K562 (cell line): ENCODE measurements around the gene CCT7. TPM values are rescaled to one million over a fixed set of nuclear protein-coding genes. Genes with fewer than 3 reads are reported as not detected.

Experiments
- ATAC-seq: fragments of 200-7000 bp; cut with Tn5 transposase; 3 replicates; pipeline ENCODE4 v1.9.1; 2020; ENCODE audit warnings: moderate library complexity
- BruUV-seq: library from RNA; stranded (reverse); fragments of 400-500 nt; replicated peaks from 2 replicates; lab custom pipeline; 2021; lab: Mats Ljungman, UMichigan
- CTCF ChIA-PET: fragments of 300-600 bp; formaldehyde crosslinking; extraction: SDS; loops from one replicate; lab custom pipeline; 2021; ENCODE audit warnings: low intra/inter-chr PET ratio; lab: Yijun Ruan, JAX
- POLR2A ChIA-PET: fragments of 300-600, 350-650 bp; sonication (Branson Sonifier 250); formaldehyde crosslinking; extraction: SDS; loops from one replicate; lab custom pipeline; 2021; ENCODE audit warnings: antibody characterized with exemption, inconsistent platforms; lab: Yijun Ruan, JAX
- DNase-seq, 4 experiments: peaks; one replicate each; pipeline versions ENCODE4 v3.0.0 to v3.0.0-alpha.2; 2011 to 2018; ENCODE audit warnings: low spot score in 3 of 4, mixed read lengths in 3 of 4; ENCODE audit errors: extremely low read depth in 1 of 4
- FAIRE-seq: peaks from 2 replicates; lab custom pipeline; 2011; peaks lifted over from hg19 to GRCh38; lab: Jason Lieb, UNC
- H2AFZ ChIP-seq: 2 replicates; pipeline ENCODE4 v1.6.0; 2011; ENCODE audit warnings: low read depth, low read length, control low read depth, inconsistent platforms
- H3K27ac ChIP-seq: fragments of 200-600 bp; 3 replicates; pipeline ENCODE4 v1.8.0; 2011; ENCODE audit warnings: low read depth, mild to moderate bottlenecking, control low read depth, inconsistent platforms, low read length, moderate library complexity, mixed read lengths; ENCODE audit errors: extremely low read depth
- H3K27me3 ChIP-seq, 2 experiments: fragments of 300-600 bp in 1 of 2; 2 replicates in 1 of 2; 3 replicates in 1 of 2; pipeline versions ENCODE4 v1.6.0 to v1.8.0; 2011; ENCODE audit warnings: inconsistent platforms in 2 of 2, low read length in 2 of 2, mild to moderate bottlenecking in 1 of 2, mixed read lengths in 1 of 2, moderate library complexity in 1 of 2; ENCODE audit not compliant: control insufficient read depth in 2 of 2, insufficient read depth in 2 of 2
- H3K36me3 ChIP-seq: fragments of 300-600 bp; 3 replicates; pipeline ENCODE4 v1.8.0; 2011; ENCODE audit warnings: mild to moderate bottlenecking, low read length, inconsistent platforms; ENCODE audit not compliant: control insufficient read depth, insufficient read depth
- H3K4me1 ChIP-seq, 2 experiments: fragments of 200-600 bp in 1 of 2; replicated peaks in 1 of 2; 2 replicates in 1 of 2; 3 replicates in 1 of 2; pipeline versions ENCODE4 v1.5.1 to v1.8.0; 2011; ENCODE audit warnings: inconsistent platforms in 2 of 2, low read length in 2 of 2, mild to moderate bottlenecking in 1 of 2, mixed read lengths in 1 of 2, moderate library complexity in 1 of 2; ENCODE audit not compliant: control insufficient read depth in 2 of 2, insufficient read depth in 2 of 2
- H3K4me2 ChIP-seq: 2 replicates; pipeline ENCODE4 v1.6.1; 2011; ENCODE audit warnings: low read length, control low read depth, inconsistent platforms, mixed read lengths; ENCODE audit not compliant: insufficient read depth
- H3K4me3 ChIP-seq: fragments of 200-600 bp; sonication (generic), shearing (Covaris generic); 2 replicates; pipeline ENCODE4 v1.5.1; 2016; ENCODE audit warnings: control low read depth, inconsistent platforms
- H3K79me2 ChIP-seq: fragments of 200-600 bp; 3 replicates; pipeline ENCODE4 v1.8.0; 2011; ENCODE audit warnings: low read length, inconsistent platforms; ENCODE audit not compliant: control insufficient read depth, insufficient read depth
- H3K9ac ChIP-seq, 2 experiments: 2 replicates each; pipeline versions ENCODE4 v1.6.0 to v1.6.1; 2011; ENCODE audit warnings: low read depth in 2 of 2, low read length in 2 of 2, control low read depth in 1 of 2, inconsistent platforms in 1 of 2, mild to moderate bottlenecking in 1 of 2, mixed read lengths in 1 of 2; ENCODE audit not compliant: insufficient read depth in 1 of 2
- H3K9me1 ChIP-seq: one replicate; pipeline ENCODE4 v1.6.0; 2011; ENCODE audit warnings: inconsistent platforms, mild to moderate bottlenecking, low read length, moderate library complexity; ENCODE audit not compliant: control insufficient read depth, insufficient read depth
- H3K9me3 ChIP-seq: replicated peaks from 2 replicates; pipeline ENCODE4 v1.5.1; 2011; ENCODE audit warnings: low read depth, low read length, inconsistent platforms; ENCODE audit not compliant: control insufficient read depth, insufficient read depth
- H4K20me1 ChIP-seq: replicated peaks from 2 replicates; pipeline ENCODE4 v1.6.1; 2011; ENCODE audit warnings: low read length, inconsistent platforms, mixed read lengths; ENCODE audit not compliant: control insufficient read depth, insufficient read depth
- BACH1 ChIP-seq: fragments of 200-800 bp; sonication (Bioruptor generic); IDR thresholded peaks from 2 replicates; pipeline ENCODE4 v1.6.1; 2016; ENCODE audit warnings: missing genetic modification characterization, missing compliant biosample characterization
- CBX1 ChIP-seq: sonication (generic); IDR thresholded peaks from 2 replicates; pipeline ENCODE4 v1.6.1; 2016; ENCODE audit warnings: antibody characterized with exemption, low read depth, mild to moderate bottlenecking
- ETS2 ChIP-seq: IDR thresholded peaks from 2 replicates; pipeline ENCODE4 v1.6.1; 2016; ENCODE audit warnings: borderline replicate concordance, missing genetic modification characterization, mild to moderate bottlenecking, moderate library complexity, missing compliant biosample characterization; ENCODE audit not compliant: poor library complexity, severe bottlenecking
- HDAC6 ChIP-seq: IDR thresholded peaks from 2 replicates; pipeline ENCODE4 v1.6.1; 2012; ENCODE audit warnings: low read depth, mild to moderate bottlenecking, control low read depth, inconsistent platforms, low read length, moderate library complexity
- PTTG1 ChIP-seq: fragments of 450-650 bp; IDR thresholded peaks from 2 replicates; pipeline ENCODE4 v1.6.1; 2016; ENCODE audit warnings: low read depth, mild to moderate bottlenecking, missing genetic modification characterization, missing compliant biosample characterization
- RFX5 ChIP-seq: IDR thresholded peaks from 2 replicates; pipeline ENCODE4 v1.6.1; 2011; ENCODE audit warnings: low read depth, mild to moderate bottlenecking, improper control_type of control experiment, low read length
- SAFB2 ChIP-seq: fragments of 200-400 bp; formaldehyde crosslinking; IDR thresholded peaks from 2 replicates; pipeline ENCODE4 v1.6.1; 2018; ENCODE audit warnings: borderline replicate concordance, low read length, low read depth, moderate library complexity; ENCODE audit not compliant: severe bottlenecking
- TOE1 ChIP-seq, 2 experiments: fragments of 450-650 bp in 1 of 2; sonication (generic) in 1 of 2; formaldehyde crosslinking in 1 of 2; IDR thresholded peaks; 2 replicates each; pipeline versions ENCODE4 v1.7.1 to v1.8.0; 2016 to 2022; ENCODE audit warnings: borderline replicate concordance in 2 of 2, mild to moderate bottlenecking in 2 of 2, antibody characterized with exemption in 1 of 2, inconsistent platforms in 1 of 2, low read depth in 1 of 2, missing genetic modification reagents in 1 of 2, moderate library complexity in 1 of 2
- ZBTB1 ChIP-seq: sonication (generic); formaldehyde crosslinking; IDR thresholded peaks from 2 replicates; pipeline ENCODE4 v1.8.1; 2023; ENCODE audit warnings: missing genetic modification reagents, low read depth, mild to moderate bottlenecking, borderline replicate concordance
- ZNF253 ChIP-seq: fragments of 250-450 bp; sonication (Bioruptor Pico); conservative IDR thresholded peaks from 2 replicates; pipeline ENCODE4 v1.6.1; 2021; ENCODE audit warnings: mild to moderate bottlenecking
- WGBS: fragments of 100-300 bp; shearing (Covaris generic); methylation state at CpG from one replicate; pipeline ENCODE4 v1.1.6; 2016; ENCODE audit warnings: low coverage, mixed read lengths; ENCODE audit not compliant: insufficient coverage; ENCODE audit errors: missing lambda C conversion rate; 5-methylcytosine and 5-hydroxymethylcytosine counted together
- in situ Hi-C: fragments of 300-500 bp; cut with MboI; formaldehyde crosslinking; loops from 4 replicates; pipeline ENCODE4 v1.15.0; 2018; ENCODE audit warnings: inconsistent platforms, mixed read lengths
- intact Hi-C: fragments of 100-400 bp; cut with micrococcal nuclease; formaldehyde crosslinking; loops from 2 replicates; pipeline ENCODE4 v1.14.2; 2022
- polyA plus RNA-seq, 8 experiments: library from polyadenylated mRNA; depleted of rRNA in 4 of 8; stranded (reverse) in 5 of 8; unstranded in 3 of 8; fragments of >200 nt; fragmentation: Nextera tagmentation in 2 of 8; fragmentation: Illumina TruSeq in 1 of 8; extraction: Ambion mirVana in 2 of 8; extraction: Trizol in 1 of 8; gene quantifications; 2 replicates each; pipeline versions ENCODE4 v1.2.1 to v1.2.3, GENCODE V29; 2011 to 2014; ENCODE audit warnings: inconsistent platforms in 1 of 8, missing spikeins in 1 of 8
- total RNA-seq, 7 experiments: library from RNA; depleted of rRNA in 6 of 7; stranded (reverse); fragments of >200 nt in 6 of 7; fragmentation: Illumina TruSeq in 2 of 7; extraction: Trizol in 2 of 7; gene quantifications; 2 replicates each; pipeline versions ENCODE4 v1.2.1 to v1.2.3, GENCODE V29; 2011 to 2021; ENCODE audit warnings: low replicate concordance in 1 of 7
- TF ChIP-seq, protein P1 (sequence below): sonication (generic); formaldehyde crosslinking; IDR thresholded peaks from 2 replicates; pipeline ENCODE4 v1.8.1; 2022; ENCODE audit warnings: missing genetic modification reagents
- TF ChIP-seq, protein P2 (sequence below): sonication (generic); formaldehyde crosslinking; IDR thresholded peaks from 2 replicates; pipeline ENCODE4 v1.8.1; 2023; ENCODE audit warnings: mild to moderate bottlenecking, missing genetic modification reagents
- TF ChIP-seq, protein P3 (sequence below): fragments of 450-650 bp; formaldehyde crosslinking; IDR thresholded peaks from 2 replicates; pipeline ENCODE4 v1.4.0; 2020; ENCODE audit warnings: mild to moderate bottlenecking, moderate library complexity

CCT7 gene
- total and polyA plus RNA-seq, 9 of the 15 experiments (the other 6 are each of a cell fraction or from before 2014, with no cell fraction given): 326 to 856 (median 638) TPM

DNA sequence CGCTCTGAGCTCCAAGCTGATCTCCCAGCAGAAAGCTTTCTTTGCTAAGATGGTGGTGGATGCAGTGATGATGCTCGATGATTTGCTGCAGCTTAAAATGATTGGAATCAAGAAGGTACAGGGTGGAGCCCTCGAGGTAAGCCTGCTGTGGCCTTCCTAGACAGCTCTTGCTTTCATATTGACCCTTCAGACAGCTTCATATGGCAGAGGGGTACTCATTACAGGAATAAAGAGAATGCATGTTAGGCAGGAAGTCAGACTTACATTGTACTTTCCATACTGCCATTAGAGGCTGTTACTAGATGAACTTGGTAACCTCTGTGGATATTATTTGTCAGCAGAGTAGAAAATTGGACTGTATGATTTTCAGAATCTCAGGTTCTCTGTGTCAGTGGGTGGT, 10.5 kb downstream of the CCT7 start:
- H3K9ac ChIP-seq: no peak overlapping the region
- intact Hi-C loops: no loop called here
- CTCF ChIA-PET: no interaction called here
- peaks cover 24% of the 10 kb centered on the region for H4K20me1 ChIP-seq
- H3K9me1 ChIP-seq: no peaks in the 10 kb centered on the region
- no peaks in the 10 kb centered on the region for H3K27me3 ChIP-seq
- no peak for FAIRE-seq
- no peaks in the 10 kb centered on the region for H3K9me3 ChIP-seq
- no peak overlapping the region for H3K27ac ChIP-seq
- TF ChIP-seq RFX5: no peak
- TF ChIP-seq ETS2 (tag): no peak
- TF ChIP-seq ZNF253 (CRISPR knock-in tag): no peak
- TF ChIP-seq CBX1: no peak
- TF ChIP-seq PTTG1 (tag): no peak
- TF ChIP-seq, protein P1, sequence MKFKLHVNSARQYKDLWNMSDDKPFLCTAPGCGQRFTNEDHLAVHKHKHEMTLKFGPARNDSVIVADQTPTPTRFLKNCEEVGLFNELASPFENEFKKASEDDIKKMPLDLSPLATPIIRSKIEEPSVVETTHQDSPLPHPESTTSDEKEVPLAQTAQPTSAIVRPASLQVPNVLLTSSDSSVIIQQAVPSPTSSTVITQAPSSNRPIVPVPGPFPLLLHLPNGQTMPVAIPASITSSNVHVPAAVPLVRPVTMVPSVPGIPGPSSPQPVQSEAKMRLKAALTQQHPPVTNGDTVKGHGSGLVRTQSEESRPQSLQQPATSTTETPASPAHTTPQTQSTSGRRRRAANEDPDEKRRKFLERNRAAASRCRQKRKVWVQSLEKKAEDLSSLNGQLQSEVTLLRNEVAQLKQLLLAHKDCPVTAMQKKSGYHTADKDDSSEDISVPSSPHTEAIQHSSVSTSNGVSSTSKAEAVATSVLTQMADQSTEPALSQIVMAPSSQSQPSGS (CRISPR knock-in tag): no peak
- TF ChIP-seq, protein P2, sequence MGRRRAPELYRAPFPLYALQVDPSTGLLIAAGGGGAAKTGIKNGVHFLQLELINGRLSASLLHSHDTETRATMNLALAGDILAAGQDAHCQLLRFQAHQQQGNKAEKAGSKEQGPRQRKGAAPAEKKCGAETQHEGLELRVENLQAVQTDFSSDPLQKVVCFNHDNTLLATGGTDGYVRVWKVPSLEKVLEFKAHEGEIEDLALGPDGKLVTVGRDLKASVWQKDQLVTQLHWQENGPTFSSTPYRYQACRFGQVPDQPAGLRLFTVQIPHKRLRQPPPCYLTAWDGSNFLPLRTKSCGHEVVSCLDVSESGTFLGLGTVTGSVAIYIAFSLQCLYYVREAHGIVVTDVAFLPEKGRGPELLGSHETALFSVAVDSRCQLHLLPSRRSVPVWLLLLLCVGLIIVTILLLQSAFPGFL (CRISPR knock-in tag): no peak
- no peak for TF ChIP-seq HDAC6
- TF ChIP-seq SAFB2: no peak
- no peak for TF ChIP-seq TOE1 (IDR thresholded peaks at IDR 0.05; ENCODE audit: borderline replicate concordance)
- TF ChIP-seq TOE1 (CRISPR knock-in tag; IDR thresholded peaks at IDR 0.05; ENCODE audit: borderline replicate concordance, low read depth): no peak
- TF ChIP-seq BACH1 (tag): no peak
- TF ChIP-seq, protein P3, sequence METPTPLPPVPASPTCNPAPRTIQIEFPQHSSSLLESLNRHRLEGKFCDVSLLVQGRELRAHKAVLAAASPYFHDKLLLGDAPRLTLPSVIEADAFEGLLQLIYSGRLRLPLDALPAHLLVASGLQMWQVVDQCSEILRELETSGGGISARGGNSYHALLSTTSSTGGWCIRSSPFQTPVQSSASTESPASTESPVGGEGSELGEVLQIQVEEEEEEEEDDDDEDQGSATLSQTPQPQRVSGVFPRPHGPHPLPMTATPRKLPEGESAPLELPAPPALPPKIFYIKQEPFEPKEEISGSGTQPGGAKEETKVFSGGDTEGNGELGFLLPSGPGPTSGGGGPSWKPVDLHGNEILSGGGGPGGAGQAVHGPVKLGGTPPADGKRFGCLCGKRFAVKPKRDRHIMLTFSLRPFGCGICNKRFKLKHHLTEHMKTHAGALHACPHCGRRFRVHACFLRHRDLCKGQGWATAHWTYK (CRISPR knock-in tag): no peak
- no peak for TF ChIP-seq ZBTB1 (CRISPR knock-in tag)
- TF ChIP-seq, all 486 proteins: peak for 0
- no peak overlapping the region for H3K4me2 ChIP-seq
- no peak overlapping the region for H3K4me3 ChIP-seq
- no peak overlapping the region for H2AFZ ChIP-seq
- WGBS: 88% methylated on average over 3 of the region's 3 CpGs
- in situ Hi-C loops: no loop called here
- H3K36me3 ChIP-seq: peaks cover 96% of the 10 kb centered on the region
- H3K4me1 ChIP-seq: peaks cover 0 to 10% of the 10 kb centered on the region in 2 experiments; a peak in 3 of 5 replicates
- POLR2A ChIA-PET: interaction anchor here (0.6 to 4.1 kb wide), 6 partner anchors 8 to 84 kb away, joined by 3 to 24 read pairs (median 5); partner anchors contain the start of genes CCT7 and PRADC1
- H3K79me2 ChIP-seq: peaks cover 59% of the 10 kb centered on the region
- BruUV-seq: no TSS peak
- ATAC-seq: no peak
- no peak for DNase-seq
